ENCODE results near the gene IL18RAP.

GRCh38 chr2:102439065-102439695 is 16.2 kb downstream of the IL18RAP start:
- TF ChIP-seq ZNF70 (CRISPR knock-in tag; IDR thresholded peaks at IDR 0.05): no peak
- no peak for TF ChIP-seq SNAI2 (CRISPR knock-in tag; IDR thresholded peaks at IDR 0.05)
- no peak for TF ChIP-seq ZFP30 (CRISPR knock-in tag; IDR thresholded peaks at IDR 0.05)
- TF ChIP-seq GLIS3 (CRISPR knock-in tag; IDR thresholded peaks at IDR 0.05): no peak
- no peak for TF ChIP-seq ZC3H10 (CRISPR knock-in tag; IDR thresholded peaks at IDR 0.05)
- no peak for TF ChIP-seq RARB (CRISPR knock-in tag; IDR thresholded peaks at IDR 0.05)
- no peak for TF ChIP-seq PATZ1 (CRISPR knock-in tag; IDR thresholded peaks at IDR 0.05; ENCODE audit: borderline replicate concordance)
- TF ChIP-seq TOX (CRISPR knock-in tag; IDR thresholded peaks at IDR 0.05; ENCODE audit: borderline replicate concordance): no peak
- TF ChIP-seq, protein P1, sequence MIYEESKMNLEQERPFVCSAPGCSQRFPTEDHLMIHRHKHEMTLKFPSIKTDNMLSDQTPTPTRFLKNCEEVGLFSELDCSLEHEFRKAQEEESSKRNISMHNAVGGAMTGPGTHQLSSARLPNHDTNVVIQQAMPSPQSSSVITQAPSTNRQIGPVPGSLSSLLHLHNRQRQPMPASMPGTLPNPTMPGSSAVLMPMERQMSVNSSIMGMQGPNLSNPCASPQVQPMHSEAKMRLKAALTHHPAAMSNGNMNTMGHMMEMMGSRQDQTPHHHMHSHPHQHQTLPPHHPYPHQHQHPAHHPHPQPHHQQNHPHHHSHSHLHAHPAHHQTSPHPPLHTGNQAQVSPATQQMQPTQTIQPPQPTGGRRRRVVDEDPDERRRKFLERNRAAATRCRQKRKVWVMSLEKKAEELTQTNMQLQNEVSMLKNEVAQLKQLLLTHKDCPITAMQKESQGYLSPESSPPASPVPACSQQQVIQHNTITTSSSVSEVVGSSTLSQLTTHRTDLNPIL (CRISPR knock-in tag; IDR thresholded peaks at IDR 0.05; ENCODE audit: low read depth): no peak
- TF ChIP-seq ESRRG (CRISPR knock-in tag; IDR thresholded peaks at IDR 0.05): no peak
- TF ChIP-seq PPARA (CRISPR knock-in tag; IDR thresholded peaks at IDR 0.05; ENCODE audit: borderline replicate concordance): no peak
- no peak for TF ChIP-seq ARNTL (CRISPR knock-in tag; IDR thresholded peaks at IDR 0.05; ENCODE audit: borderline replicate concordance, low read depth)
- no peak for TF ChIP-seq CSRNP3 (CRISPR knock-in tag; IDR thresholded peaks at IDR 0.05)
- TF ChIP-seq, protein P2, sequence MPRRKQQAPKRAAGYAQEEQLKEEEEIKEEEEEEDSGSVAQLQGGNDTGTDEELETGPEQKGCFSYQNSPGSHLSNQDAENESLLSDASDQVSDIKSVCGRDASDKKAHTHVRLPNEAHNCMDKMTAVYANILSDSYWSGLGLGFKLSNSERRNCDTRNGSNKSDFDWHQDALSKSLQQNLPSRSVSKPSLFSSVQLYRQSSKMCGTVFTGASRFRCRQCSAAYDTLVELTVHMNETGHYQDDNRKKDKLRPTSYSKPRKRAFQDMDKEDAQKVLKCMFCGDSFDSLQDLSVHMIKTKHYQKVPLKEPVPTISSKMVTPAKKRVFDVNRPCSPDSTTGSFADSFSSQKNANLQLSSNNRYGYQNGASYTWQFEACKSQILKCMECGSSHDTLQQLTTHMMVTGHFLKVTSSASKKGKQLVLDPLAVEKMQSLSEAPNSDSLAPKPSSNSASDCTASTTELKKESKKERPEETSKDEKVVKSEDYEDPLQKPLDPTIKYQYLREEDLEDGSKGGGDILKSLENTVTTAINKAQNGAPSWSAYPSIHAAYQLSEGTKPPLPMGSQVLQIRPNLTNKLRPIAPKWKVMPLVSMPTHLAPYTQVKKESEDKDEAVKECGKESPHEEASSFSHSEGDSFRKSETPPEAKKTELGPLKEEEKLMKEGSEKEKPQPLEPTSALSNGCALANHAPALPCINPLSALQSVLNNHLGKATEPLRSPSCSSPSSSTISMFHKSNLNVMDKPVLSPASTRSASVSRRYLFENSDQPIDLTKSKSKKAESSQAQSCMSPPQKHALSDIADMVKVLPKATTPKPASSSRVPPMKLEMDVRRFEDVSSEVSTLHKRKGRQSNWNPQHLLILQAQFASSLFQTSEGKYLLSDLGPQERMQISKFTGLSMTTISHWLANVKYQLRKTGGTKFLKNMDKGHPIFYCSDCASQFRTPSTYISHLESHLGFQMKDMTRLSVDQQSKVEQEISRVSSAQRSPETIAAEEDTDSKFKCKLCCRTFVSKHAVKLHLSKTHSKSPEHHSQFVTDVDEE (CRISPR knock-in tag; IDR thresholded peaks at IDR 0.05): no peak

Measured in SK-N-SH treated with all-trans-retinoic acid at 6 μM for 48 hours (cell line).